K562 (cell line): ENCODE measurements around the gene ZNF544. TPM values are rescaled to one million over a fixed set of nuclear protein-coding genes. Genes with fewer than 3 reads are reported as not detected.

Source experiments
- ARID4B ChIP-seq: sonication (generic); formaldehyde crosslinking; IDR thresholded peaks from 2 replicates; pipeline ENCODE4 v1.8.0; 2022; ENCODE audit warnings: mild to moderate bottlenecking, missing genetic modification reagents
- CBX3 ChIP-seq, 2 experiments: IDR thresholded peaks; 1 replicate in 1 of 2; 2 replicates in 1 of 2; pipeline ENCODE4 v1.6.1; 2012; ENCODE audit warnings: inconsistent platforms in 2 of 2, low read length in 2 of 2, borderline replicate concordance in 1 of 2, control low read depth in 1 of 2
- CHAMP1 ChIP-seq: fragments of 450-650 bp; IDR thresholded peaks from 2 replicates; pipeline ENCODE4 v1.6.1; 2016; ENCODE audit warnings: mild to moderate bottlenecking
- FIP1L1 ChIP-seq: fragments of 200-400 bp; formaldehyde crosslinking; IDR thresholded peaks from 2 replicates; pipeline ENCODE4 v1.6.1; 2018; ENCODE audit warnings: mild to moderate bottlenecking, low read depth, low read length; ENCODE audit not compliant: poor library complexity, severe bottlenecking
- FOXJ3 ChIP-seq: sonication (generic); formaldehyde crosslinking; IDR thresholded peaks from 2 replicates; pipeline ENCODE4 v1.4.0; 2020; ENCODE audit warnings: mild to moderate bottlenecking, missing genetic modification reagents
- LEF1 ChIP-seq: fragments of 450-650 bp; IDR thresholded peaks from 2 replicates; pipeline ENCODE4 v1.6.1; 2016; ENCODE audit warnings: mild to moderate bottlenecking
- NCOA1 ChIP-seq: fragments of 450-650 bp; IDR thresholded peaks from 2 replicates; pipeline ENCODE4 v1.6.1; 2016; ENCODE audit warnings: low read depth
- NCOA6 ChIP-seq: fragments of 450-650 bp; IDR thresholded peaks from 2 replicates; pipeline ENCODE4 v1.6.1; 2017; ENCODE audit warnings: mild to moderate bottlenecking
- REST ChIP-seq, 2 experiments: fragments of 450-650 bp; formaldehyde crosslinking in 1 of 2; IDR thresholded peaks; 2 replicates each; pipeline versions ENCODE4 v1.4.0 to v1.6.1; 2014 to 2020; ENCODE audit warnings: mild to moderate bottlenecking in 2 of 2, borderline replicate concordance in 1 of 2, low read depth in 1 of 2
- RFX5 ChIP-seq: IDR thresholded peaks from 2 replicates; pipeline ENCODE4 v1.6.1; 2011; ENCODE audit warnings: low read depth, mild to moderate bottlenecking, improper control_type of control experiment, low read length
- RFX7 ChIP-seq: fragments of 250-450 bp; sonication (Bioruptor Pico); IDR thresholded peaks from 2 replicates; pipeline ENCODE4 v1.5.1; 2021; ENCODE audit warnings: mild to moderate bottlenecking
- RHOXF2B ChIP-seq: fragments of 250-450 bp; sonication (Bioruptor Pico); conservative IDR thresholded peaks from 2 replicates; pipeline ENCODE4 v1.5.1; 2021
- ZNF12 ChIP-seq: sonication (generic); formaldehyde crosslinking; IDR thresholded peaks from 2 replicates; pipeline ENCODE4 v1.4.0; 2020; ENCODE audit warnings: mild to moderate bottlenecking, missing genetic modification reagents
- polyA plus RNA-seq, 8 experiments: library from polyadenylated mRNA; depleted of rRNA in 4 of 8; stranded (reverse) in 5 of 8; unstranded in 3 of 8; fragments of >200 nt; fragmentation: Nextera tagmentation in 2 of 8; fragmentation: Illumina TruSeq in 1 of 8; extraction: Ambion mirVana in 2 of 8; extraction: Trizol in 1 of 8; gene quantifications; 2 replicates each; pipeline versions ENCODE4 v1.2.1 to v1.2.3, GENCODE V29; 2011 to 2014; ENCODE audit warnings: inconsistent platforms in 1 of 8, missing spikeins in 1 of 8
- total RNA-seq, 7 experiments: library from RNA; depleted of rRNA in 6 of 7; stranded (reverse); fragments of >200 nt in 6 of 7; fragmentation: Illumina TruSeq in 2 of 7; extraction: Trizol in 2 of 7; gene quantifications; 2 replicates each; pipeline versions ENCODE4 v1.2.1 to v1.2.3, GENCODE V29; 2011 to 2021; ENCODE audit warnings: low replicate concordance in 1 of 7

ZNF544 gene
- total and polyA plus RNA-seq, 9 of the 15 experiments (the other 6 are each of a cell fraction or from before 2014, with no cell fraction given), result 23.6 to 59.0 (median 41.4) TPM

GRCh38 chr19:58278541-58279041 lies 49.9 kb downstream of the ZNF544 start, which contains the start of gene ZNF8 (continued):
- TF ChIP-seq ARID4B (CRISPR knock-in tag) (peak; percentile 1; the same call in 1 of the 2 replicates), RFX5 (no peak), CBX3 (IDR thresholded peaks at IDR 0.05; ENCODE audit: borderline replicate concordance in 1 of 2, low read length in 2 of 2) (no peak), NCOA1 (no peak), ZNF12 (CRISPR knock-in tag) (no peak), FOXJ3 (no peak), LEF1 (no peak), RFX7 (CRISPR knock-in tag) (no peak), RHOXF2B (CRISPR knock-in tag) (no peak), FIP1L1 (peak; percentile 63), NCOA6 (no peak), CHAMP1 (no peak), REST (IDR thresholded peaks at IDR 0.05; ENCODE audit: borderline replicate concordance) (peak; percentile 18; the same call in 1 of the 2 replicates), REST (CRISPR knock-in tag; IDR thresholded peaks at IDR 0.05; ENCODE audit: low read depth) (no peak)
